Stimulated activated CD8-positive, alpha-beta memory T cell treated with anti-CD3 and anti-CD28 coated beads, Interleukin-4, amount 100 ng/mL, for 24 hours (primary cell): Measurements from ENCODE around the gene GALNT9.
"Not testable (repeated sequence)": the region's sequence is repeated elsewhere in the genome, so short reads cannot be mapped to it uniquely, and the experiment has no call there.

Source experiments
- DNase-seq: peaks from one replicate; pipeline ENCODE4 v3.0.0-alpha.2; 2020; ENCODE audit warnings: low read depth

The GALNT9 gene

DNA sequence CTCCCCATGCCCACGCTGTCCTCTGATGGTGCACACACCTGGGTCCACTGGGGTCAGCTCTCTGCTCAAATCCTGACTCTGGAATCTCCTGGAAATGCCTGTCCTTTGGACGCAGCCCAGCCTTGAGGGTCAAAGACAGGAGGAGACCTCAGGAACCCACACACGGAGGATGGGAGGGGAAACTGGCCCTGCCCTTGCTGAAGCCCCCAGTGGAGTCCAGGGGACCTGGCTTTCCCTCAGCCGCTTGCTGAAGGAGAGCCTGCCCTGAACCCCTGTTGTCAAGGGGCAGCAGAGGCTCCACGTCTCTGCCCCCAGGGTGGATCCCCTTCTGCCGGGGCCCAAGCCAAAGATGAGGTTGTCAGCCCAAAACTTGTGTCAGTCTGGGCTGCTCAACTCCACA is 16.9 kb downstream of the GALNT9 start:
- DNase-seq: no peak

DNA sequence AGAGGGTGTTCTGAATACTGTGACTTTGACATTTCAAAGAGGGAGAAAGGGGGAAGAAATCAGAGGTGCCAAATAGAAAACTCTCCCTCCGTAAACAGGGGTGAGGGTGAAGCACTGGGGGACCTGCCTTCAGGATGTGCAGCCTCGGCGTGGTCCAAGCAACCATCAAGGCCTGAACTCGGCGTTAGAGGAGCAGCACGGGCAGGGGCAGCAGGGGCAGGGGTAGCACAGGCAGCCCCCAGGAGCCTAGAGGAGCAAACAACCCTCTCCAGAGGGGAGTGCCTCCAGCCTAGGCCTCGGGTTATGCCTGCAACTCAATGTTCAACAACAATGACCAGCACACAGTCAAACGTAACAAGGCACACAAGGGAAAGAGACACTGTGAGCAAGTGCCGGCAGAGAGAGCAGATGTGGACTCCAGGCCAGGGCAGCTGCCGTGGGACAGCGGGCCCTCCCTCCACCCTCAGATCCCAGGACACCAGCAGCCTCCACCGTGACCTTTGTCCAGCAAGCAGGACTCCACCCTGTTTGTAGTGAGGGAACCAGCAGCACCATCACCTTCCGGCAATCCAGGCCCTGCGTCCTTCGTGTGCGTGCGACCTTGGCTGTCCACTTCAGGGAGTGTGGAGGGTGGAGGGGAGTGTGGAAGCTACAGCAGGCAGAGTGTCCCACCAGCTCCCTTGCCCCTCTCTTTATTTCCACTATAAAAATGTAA is 18.0 kb downstream of the GALNT9 start:
- no peak for DNase-seq

DNA sequence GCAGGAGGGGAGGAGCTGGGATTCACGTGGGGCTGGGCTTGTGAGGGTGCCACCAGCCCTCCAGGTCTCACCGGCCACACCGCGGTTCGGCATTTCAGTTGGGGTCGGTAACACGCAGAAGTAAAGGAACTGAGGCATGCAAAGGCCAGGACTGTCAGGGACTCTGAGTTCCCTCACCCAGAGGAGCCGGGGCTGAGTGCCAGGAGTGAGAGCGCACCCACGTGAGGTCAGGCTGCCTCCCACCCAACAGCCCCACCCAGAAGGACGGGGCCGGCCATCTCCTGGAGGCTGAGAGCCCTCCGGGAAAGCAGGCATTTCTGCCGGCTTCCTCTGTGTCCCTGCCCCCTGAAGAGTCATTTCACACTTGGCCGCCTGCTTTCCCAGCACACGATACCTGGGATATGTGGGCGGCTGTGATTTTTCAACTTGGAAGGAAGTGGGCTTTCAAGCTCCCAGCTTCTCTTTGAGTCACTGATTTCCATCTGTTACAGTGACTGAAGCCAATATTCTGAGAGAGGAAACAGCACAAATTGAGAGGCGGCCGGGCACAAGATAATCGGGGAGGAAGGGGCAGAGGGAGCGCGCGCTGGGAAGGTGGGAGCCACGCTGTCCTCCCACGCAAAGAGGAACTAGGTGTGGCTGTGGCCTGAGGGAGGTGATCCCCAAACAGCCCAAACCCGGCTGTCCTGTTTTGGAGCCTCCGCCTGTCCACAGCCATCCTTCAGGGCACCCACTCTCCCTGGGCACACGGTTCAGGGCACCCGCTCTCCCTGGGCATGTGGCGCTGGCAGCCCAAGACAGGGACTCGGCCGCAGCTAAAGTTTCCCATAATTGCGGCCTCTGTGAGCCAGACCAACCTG is 19.0 kb downstream of the GALNT9 start:
- DNase-seq: no peak

- DNase-seq: no peak
Observed at GRCh38 chr12:132309596-132310086, 19.7 kb downstream of the GALNT9 start.

DNA sequence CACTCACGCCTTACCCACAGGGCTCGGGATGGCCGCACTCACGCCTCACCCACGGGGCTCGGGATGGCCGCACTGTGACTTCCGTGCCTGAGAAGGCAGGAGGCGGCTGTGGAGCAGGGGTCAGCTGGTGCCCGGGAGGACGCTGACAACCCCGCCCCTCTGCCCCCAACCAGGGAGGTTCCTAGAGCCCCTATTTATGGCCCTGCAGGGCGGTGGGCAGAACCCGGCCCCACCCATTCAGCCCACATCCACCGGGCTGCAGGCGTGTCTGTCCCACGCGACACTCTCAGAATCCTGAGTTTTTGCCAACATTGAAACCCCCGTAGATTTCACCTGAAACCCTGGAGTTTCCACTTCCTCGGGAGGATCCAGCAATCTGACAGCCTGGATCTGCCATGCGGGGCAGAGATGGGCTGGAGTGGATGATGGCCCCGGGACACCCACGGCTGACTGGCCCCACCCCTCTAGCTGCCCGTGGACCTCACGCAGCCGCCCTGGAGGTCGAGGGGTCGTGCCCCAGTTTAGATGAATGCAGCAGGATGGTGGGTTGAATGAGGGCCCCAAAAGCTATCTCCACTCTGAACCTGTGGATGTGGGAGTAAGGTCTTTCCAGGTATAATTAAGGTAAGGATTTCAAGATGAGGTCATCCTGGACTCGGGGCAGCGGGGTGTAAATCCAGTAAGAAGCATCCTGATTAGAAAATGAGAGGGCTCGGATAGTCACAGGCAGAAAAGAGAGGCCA is 20.4 kb downstream of the GALNT9 start:
- DNase-seq: no peak

- DNase-seq: no peak
Observed at GRCh38 chr12:132307976-132308852, 21.2 kb downstream of the GALNT9 start.

DNA sequence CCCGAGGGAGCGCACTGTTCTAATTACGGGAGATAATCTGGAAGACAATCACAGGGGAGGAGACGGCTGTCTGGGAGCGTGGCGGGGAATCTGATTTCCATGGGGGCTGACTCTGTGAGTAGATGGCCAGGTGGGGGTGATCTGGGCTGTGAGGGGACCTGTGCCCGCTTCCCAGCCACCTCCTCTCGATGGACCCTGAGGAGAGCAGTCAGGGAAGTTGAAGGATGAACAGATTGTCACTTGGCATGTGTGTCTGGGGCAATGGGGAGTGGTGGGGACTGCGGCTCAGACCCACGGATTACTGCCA is 22.6 kb downstream of the GALNT9 start:
- DNase-seq: no peak

- no peak for DNase-seq
Observed at GRCh38 chr12:132305991-132306884, 23.2 kb downstream of the GALNT9 start.

DNA sequence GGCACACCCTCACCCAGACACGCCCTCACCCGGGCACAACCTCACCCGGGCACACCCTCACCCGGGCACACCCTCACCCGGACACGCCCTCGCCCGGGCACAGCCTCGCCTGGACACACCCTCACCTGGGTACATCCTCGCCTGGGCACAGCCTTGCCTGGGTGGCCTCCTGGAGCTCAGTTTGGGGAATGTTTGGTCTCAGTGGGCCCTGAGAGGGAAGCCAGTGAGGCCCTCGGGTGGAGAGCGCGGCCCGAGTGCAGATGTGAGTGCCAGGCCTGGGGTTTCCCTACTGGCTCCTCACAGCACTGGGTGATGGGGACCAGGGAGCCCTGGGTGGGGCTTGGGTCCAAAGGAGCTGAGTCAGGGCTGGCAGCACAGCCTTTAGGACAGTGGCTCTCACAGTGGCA is 23.8 kb downstream of the GALNT9 start:
- no peak for DNase-seq

GRCh38 chr12:132304866-132305265 is 24.5 kb downstream of the GALNT9 start:
- not testable (repeated sequence) for DNase-seq

DNA sequence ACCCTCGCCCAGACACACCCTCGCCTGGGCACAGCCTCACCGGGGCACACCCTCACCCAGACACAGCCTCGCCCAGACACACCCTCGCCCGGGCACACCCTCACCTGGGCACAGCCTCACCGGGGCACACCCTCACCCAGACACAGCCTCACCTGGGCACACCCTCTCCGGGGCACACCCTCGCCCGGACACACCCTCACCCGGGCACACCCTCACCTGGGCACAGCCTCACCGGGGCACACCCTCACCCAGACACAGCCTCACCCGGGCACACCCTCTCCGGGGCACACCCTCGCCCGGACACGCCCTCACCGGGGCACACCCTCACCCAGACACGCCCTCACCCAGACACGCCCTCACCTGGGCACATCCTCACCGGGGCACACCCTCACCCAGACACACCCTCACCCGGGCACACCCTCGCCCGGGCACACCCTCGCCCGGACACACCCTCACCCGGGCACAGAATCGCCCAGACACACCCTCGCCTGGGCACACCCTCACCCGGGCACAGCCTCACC is 25.5 kb downstream of the GALNT9 start:
- DNase-seq: not testable (repeated sequence)

DNA sequence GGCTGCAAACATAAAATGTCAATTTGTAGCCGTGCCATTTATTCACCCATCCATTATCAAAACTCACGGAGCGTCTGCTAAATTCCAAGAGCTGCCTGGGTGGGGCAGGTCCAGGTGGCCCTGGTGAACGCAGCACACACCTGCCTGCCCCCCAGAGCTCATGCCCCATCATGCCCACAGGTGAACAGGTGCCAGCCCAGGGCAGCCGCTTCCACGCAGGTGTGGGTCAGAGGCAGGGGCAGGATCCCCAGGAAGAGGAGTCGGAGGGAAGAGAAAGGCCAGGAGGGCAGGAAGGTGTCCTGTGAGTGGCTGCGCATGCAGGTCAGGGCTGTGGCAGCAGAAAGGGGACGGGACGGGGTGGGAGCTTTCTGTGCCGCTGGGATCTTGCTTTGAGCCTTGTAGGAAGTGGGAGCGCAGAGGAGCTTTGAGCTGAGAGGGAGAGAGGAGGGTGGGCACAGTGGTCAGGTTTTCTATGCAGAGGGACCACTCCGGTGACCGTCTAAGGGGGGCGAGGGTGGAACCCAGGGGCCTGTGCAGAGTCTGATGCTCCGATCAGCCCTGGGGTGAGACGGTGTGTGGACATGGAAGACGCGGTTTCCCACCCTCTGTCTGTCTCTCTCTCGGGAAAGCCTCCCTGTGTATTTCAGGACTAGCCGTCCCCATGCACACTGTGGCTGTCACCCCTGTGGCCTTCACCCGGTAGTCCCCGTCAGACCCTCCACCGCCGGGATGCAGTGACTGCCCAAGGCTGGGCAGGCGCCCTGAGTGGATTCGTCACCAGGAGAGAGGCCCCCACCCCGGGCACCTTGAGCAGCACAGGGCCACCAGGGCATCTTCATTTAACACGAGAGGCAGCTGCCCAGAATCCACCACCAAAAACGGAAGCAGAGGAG is 26.7 kb downstream of the GALNT9 start:
- no peak for DNase-seq

- DNase-seq: no peak
Observed at GRCh38 chr12:132300789-132301722, 28.3 kb downstream of the GALNT9 start.

GRCh38 chr12:132296063-132296462 is 33.3 kb downstream of the GALNT9 start:
- no peak for DNase-seq

DNA sequence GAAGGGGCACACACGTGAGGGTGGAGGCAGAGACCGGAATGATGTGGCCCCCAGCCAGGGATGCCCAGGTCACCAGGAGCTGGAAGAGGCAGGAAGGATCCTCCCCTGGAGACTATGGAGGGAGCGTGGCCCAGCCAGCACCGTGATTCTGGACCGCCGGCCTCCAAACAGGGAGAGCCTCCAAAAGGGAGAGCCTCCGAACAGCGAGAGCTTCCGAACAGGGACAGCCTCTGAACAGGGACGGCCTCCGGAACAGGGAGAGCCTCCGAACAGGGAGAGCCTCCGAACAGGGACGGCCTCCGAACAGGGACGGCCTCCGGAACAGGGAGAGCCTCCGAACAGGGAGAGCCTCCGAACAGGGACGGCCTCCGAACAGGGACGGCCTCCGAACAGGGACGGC is 33.8 kb downstream of the GALNT9 start:
- not testable (repeated sequence) for DNase-seq

GRCh38 chr12:132295101-132295526 is 34.3 kb downstream of the GALNT9 start:
- no peak for DNase-seq

- DNase-seq: no peak
Observed at GRCh38 chr12:132294121-132295034, 35.0 kb downstream of the GALNT9 start.
